AG20443 (cell line): ENCODE measurements around the gene EML4.
A peak's percentile ranks its signal among the peaks of the same experiment; 100 is the strongest.

Source experiments
- DNase-seq: peaks from one replicate; pipeline ENCODE4 v3.0.0; 2012; ENCODE audit warnings: low spot score, mixed read lengths

Gene EML4

GRCh38 chr2:42137125-42137841 is 31.9 kb upstream of the EML4 start:
- DNase-seq: no peak

- peak; percentile 56 for DNase-seq
Measured at GRCh38 chr2:42138163-42139015, 30.8 kb upstream of the EML4 start.

GRCh38 chr2:42139101-42139500 is 30.1 kb upstream of the EML4 start:
- DNase-seq: no peak

- DNase-seq: no peak
Measured at GRCh38 chr2:42140496-42140895, 28.7 kb upstream of the EML4 start.

- peak; percentile 50 for DNase-seq
Measured at GRCh38 chr2:42141687-42142546, 27.2 kb upstream of the EML4 start.

GRCh38 chr2:42142547-42143184 is 26.5 kb upstream of the EML4 start:
- DNase-seq: peak; percentile 24

- peak; percentile 60 for DNase-seq
Measured at GRCh38 chr2:42147641-42148274, 21.4 kb upstream of the EML4 start.

GRCh38 chr2:42150159-42150558 is 19.0 kb upstream of the EML4 start:
- DNase-seq: no peak

GRCh38 chr2:42153944-42154581 is 15.1 kb upstream of the EML4 start:
- DNase-seq: no peak

GRCh38 chr2:42156721-42157120 is 12.4 kb upstream of the EML4 start:
- no peak for DNase-seq

- no peak for DNase-seq
Measured at GRCh38 chr2:42161444-42161843, 7.7 kb upstream of the EML4 start.

- peak; percentile 14 for DNase-seq
Measured at GRCh38 chr2:42163444-42164045, 5.6 kb upstream of the EML4 start.

GRCh38 chr2:42164046-42164445 is 5.1 kb upstream of the EML4 start:
- DNase-seq: no peak

- DNase-seq: no peak
Measured at GRCh38 chr2:42164971-42165370, 4.2 kb upstream of the EML4 start.

- peak; percentile 16 for DNase-seq
Measured at GRCh38 chr2:42167458-42167857, 1.7 kb upstream of the EML4 start.

GRCh38 chr2:42168459-42169099 is 574 bp upstream of the EML4 start:
- DNase-seq: no peak

- no peak for DNase-seq
Measured at GRCh38 chr2:42169874-42170521, 845 bp downstream of the EML4 start.

GRCh38 chr2:42170619-42171395 is 1.7 kb downstream of the EML4 start:
- DNase-seq: no peak
